ENCODE results near the gene TLK1.

Gene TLK1

GRCh38 chr2:171167352-171167997 lies 6.8 kb upstream of the TLK1 start:
- Histone ChIP-seq H3K4me3 (replicated peaks; ENCODE audit: insufficient read depth, low read length) (no peak overlapping the region), H3K27me3 (ENCODE audit: insufficient read depth, poor library complexity, severe bottlenecking) (no peaks in the 10 kb centered on the region)

DNA sequence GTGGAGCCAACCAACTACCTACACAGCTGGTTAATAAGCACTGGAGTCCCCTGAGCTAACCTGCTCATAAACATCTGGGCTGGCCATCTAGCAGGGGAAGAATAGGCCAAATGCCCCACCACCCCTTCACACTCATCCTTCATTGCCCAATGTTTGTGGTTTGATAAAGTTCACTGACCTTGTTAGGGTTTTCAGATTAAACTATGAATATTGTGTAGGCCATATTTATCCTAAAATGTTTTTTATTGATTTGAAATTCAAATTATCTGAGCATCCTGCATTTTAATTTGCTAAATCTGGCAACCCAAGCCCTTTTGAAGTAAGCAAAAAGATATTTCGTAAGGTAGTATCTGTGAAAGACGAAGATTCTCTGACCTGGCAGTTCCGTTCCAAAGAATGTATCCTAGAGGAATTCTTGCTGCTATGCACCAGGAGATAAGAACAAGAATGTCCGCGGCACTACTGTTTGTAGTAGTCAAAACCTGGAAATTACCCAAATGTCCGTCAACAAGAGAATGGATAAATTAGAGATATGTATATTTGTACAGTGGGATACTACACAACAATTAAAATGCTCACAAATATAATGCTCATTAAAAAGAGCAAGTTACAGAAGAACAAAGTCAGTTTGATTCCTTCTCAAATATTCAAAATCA lies 5.8 kb upstream of the TLK1 start:
- H3K27ac ChIP-seq (replicated peaks): no peak overlapping the region
- TF ChIP-seq CTCF (IDR thresholded peaks at IDR 0.05; ENCODE audit: insufficient read depth, low read length) (no peak), GABPA (IDR thresholded peaks at IDR 0.05; ENCODE audit: low read depth) (no peak), SPI1 (IDR thresholded peaks at IDR 0.05; ENCODE audit: borderline replicate concordance, low read depth) (no peak), POLR2AphosphoS5 (IDR thresholded peaks at IDR 0.05; ENCODE audit: low read depth) (no peak)
- TF ChIP-seq, protein P1, sequence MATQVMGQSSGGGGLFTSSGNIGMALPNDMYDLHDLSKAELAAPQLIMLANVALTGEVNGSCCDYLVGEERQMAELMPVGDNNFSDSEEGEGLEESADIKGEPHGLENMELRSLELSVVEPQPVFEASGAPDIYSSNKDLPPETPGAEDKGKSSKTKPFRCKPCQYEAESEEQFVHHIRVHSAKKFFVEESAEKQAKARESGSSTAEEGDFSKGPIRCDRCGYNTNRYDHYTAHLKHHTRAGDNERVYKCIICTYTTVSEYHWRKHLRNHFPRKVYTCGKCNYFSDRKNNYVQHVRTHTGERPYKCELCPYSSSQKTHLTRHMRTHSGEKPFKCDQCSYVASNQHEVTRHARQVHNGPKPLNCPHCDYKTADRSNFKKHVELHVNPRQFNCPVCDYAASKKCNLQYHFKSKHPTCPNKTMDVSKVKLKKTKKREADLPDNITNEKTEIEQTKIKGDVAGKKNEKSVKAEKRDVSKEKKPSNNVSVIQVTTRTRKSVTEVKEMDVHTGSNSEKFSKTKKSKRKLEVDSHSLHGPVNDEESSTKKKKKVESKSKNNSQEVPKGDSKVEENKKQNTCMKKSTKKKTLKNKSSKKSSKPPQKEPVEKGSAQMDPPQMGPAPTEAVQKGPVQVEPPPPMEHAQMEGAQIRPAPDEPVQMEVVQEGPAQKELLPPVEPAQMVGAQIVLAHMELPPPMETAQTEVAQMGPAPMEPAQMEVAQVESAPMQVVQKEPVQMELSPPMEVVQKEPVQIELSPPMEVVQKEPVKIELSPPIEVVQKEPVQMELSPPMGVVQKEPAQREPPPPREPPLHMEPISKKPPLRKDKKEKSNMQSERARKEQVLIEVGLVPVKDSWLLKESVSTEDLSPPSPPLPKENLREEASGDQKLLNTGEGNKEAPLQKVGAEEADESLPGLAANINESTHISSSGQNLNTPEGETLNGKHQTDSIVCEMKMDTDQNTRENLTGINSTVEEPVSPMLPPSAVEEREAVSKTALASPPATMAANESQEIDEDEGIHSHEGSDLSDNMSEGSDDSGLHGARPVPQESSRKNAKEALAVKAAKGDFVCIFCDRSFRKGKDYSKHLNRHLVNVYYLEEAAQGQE (IDR thresholded peaks at IDR 0.05; ENCODE audit: insufficient replicate concordance, low read depth): no peak
- no peak overlapping the region for H3K4me3 ChIP-seq (replicated peaks; ENCODE audit: insufficient read depth, low read length)
- no peak for DNase-seq (ENCODE audit: low read depth in 1 of 2, low spot score in 1 of 2)
- no peaks in the 10 kb centered on the region for H3K27me3 ChIP-seq (ENCODE audit: insufficient read depth, poor library complexity, severe bottlenecking)

More at GRCh38 chr2:171167352-171167997, 6.8 kb upstream of the TLK1 start:
- no peak overlapping the region for H3K27ac ChIP-seq (replicated peaks)
- no peak for TF ChIP-seq POLR2AphosphoS5 (IDR thresholded peaks at IDR 0.05; ENCODE audit: low read depth)
- no peak for TF ChIP-seq SPI1 (IDR thresholded peaks at IDR 0.05; ENCODE audit: borderline replicate concordance, low read depth)
- TF ChIP-seq CTCF (IDR thresholded peaks at IDR 0.05; ENCODE audit: insufficient read depth, low read length): no peak
- no peak for TF ChIP-seq GABPA (IDR thresholded peaks at IDR 0.05; ENCODE audit: low read depth)
- TF ChIP-seq, protein P1 (IDR thresholded peaks at IDR 0.05; ENCODE audit: insufficient replicate concordance, low read depth): no peak
- no peak for DNase-seq (ENCODE audit: low read depth in 1 of 2, low spot score in 1 of 2)

GRCh38 chr2:171165967-171166327 lies 5.3 kb upstream of the TLK1 start:
- no peak overlapping the region for H3K4me3 ChIP-seq (replicated peaks; ENCODE audit: insufficient read depth, low read length)
- H3K27me3 ChIP-seq (ENCODE audit: insufficient read depth, poor library complexity, severe bottlenecking): no peaks in the 10 kb centered on the region
- TF ChIP-seq GABPA (IDR thresholded peaks at IDR 0.05; ENCODE audit: low read depth) (no peak), SPI1 (IDR thresholded peaks at IDR 0.05; ENCODE audit: borderline replicate concordance, low read depth) (no peak), CTCF (IDR thresholded peaks at IDR 0.05; ENCODE audit: insufficient read depth, low read length) (no peak), POLR2AphosphoS5 (IDR thresholded peaks at IDR 0.05; ENCODE audit: low read depth) (no peak)
- TF ChIP-seq, protein P1 (IDR thresholded peaks at IDR 0.05; ENCODE audit: insufficient replicate concordance, low read depth): no peak
- no peak for DNase-seq (ENCODE audit: low read depth in 1 of 2, low spot score in 1 of 2)
- H3K27ac ChIP-seq (replicated peaks): no peak overlapping the region

Measured in HL-60 (cell line).